Astrocyte of the cerebellum (primary cell): ENCODE results near the gene ZNF319.

Experiments used
- DNase-seq: peaks from one replicate; pipeline ENCODE4 v3.0.0-alpha.2; 2011; ENCODE audit warnings: low read depth
- H3K4me3 ChIP-seq: 2 replicates; pipeline ENCODE4 v1.5.1; 2011; ENCODE audit warnings: mild to moderate bottlenecking, low read depth, low read length, moderate library complexity
- CTCF ChIP-seq: IDR thresholded peaks from 2 replicates; pipeline ENCODE4 v1.5.1; 2012; ENCODE audit warnings: low read length, low read depth, moderate library complexity, mild to moderate bottlenecking; ENCODE audit errors: missing control alignments
- in situ Hi-C: cut with HindIII; loops from 2 replicates; pipeline ENCODE4 v1.10.0; 2017; ENCODE audit warnings: low sequenced_read_pairs

ZNF319 gene

GRCh38 chr16:57958544-57958943 is 41.9 kb downstream of the ZNF319 start:
- DNase-seq: no peak
- no peak overlapping the region for H3K4me3 ChIP-seq
- in situ Hi-C loops: no loop called here
- no peak for TF ChIP-seq CTCF

- no peak for TF ChIP-seq CTCF
- in situ Hi-C loops: no loop called here
- no peak for DNase-seq
Observed at GRCh38 chr16:57957673-57958392, 42.6 kb downstream of the ZNF319 start.

GRCh38 chr16:57956924-57957672 is 43.4 kb downstream of the ZNF319 start:
- no peak for DNase-seq
- TF ChIP-seq CTCF: no peak
- in situ Hi-C loops: no loop called here
- H3K4me3 ChIP-seq: no peak overlapping the region

More at GRCh38 chr16:57957673-57958392, 42.6 kb downstream of the ZNF319 start:
- H3K4me3 ChIP-seq: no peak overlapping the region

- no peak for TF ChIP-seq CTCF
- no peak for DNase-seq
- in situ Hi-C loops: no loop called here
- H3K4me3 ChIP-seq: no peak overlapping the region
Observed at GRCh38 chr16:57956270-57956808, 44.1 kb downstream of the ZNF319 start.

- DNase-seq: no peak
- in situ Hi-C loops: no loop called here
- TF ChIP-seq CTCF: no peak
- H3K4me3 ChIP-seq: no peak overlapping the region
Observed at GRCh38 chr16:57955572-57956188, 44.8 kb downstream of the ZNF319 start.

GRCh38 chr16:57953857-57954256 is 46.6 kb downstream of the ZNF319 start:
- in situ Hi-C loops: no loop called here
- DNase-seq: no peak
- no peak for TF ChIP-seq CTCF
- no peak overlapping the region for H3K4me3 ChIP-seq
